Muscle of leg (tissue), 11 donors: Measurements from ENCODE around the gene BAG5. TPM values are rescaled to one million over a fixed set of nuclear protein-coding genes. Genes with fewer than 3 reads are reported as not detected.

Source experiments
- DNase-seq: peaks from one replicate; pipeline ENCODE4 v3.0.0; 2013
- H3K27ac ChIP-seq: one replicate; pipeline ENCODE4 v1.5.1; 2013; ENCODE audit warnings: mild to moderate bottlenecking, low read length, control low read depth
- H3K27me3 ChIP-seq: one replicate; pipeline ENCODE4 v1.6.1; 2013; ENCODE audit warnings: low read length; ENCODE audit not compliant: control insufficient read depth, insufficient read depth
- H3K36me3 ChIP-seq: one replicate; pipeline ENCODE4 v1.6.1; 2013; ENCODE audit warnings: low read length; ENCODE audit not compliant: control insufficient read depth, insufficient read depth
- H3K4me1 ChIP-seq: one replicate; pipeline ENCODE4 v1.6.1; 2013; ENCODE audit warnings: low read length; ENCODE audit not compliant: control insufficient read depth, insufficient read depth
- H3K4me3 ChIP-seq: one replicate; pipeline ENCODE4 v1.5.1; 2013; ENCODE audit warnings: low read length, control low read depth
- H3K9me3 ChIP-seq: replicated peaks from 2 replicates; pipeline ENCODE4 v1.6.1; 2013; ENCODE audit warnings: low read depth, low read length; ENCODE audit not compliant: control insufficient read depth
- WGBS: methylation state at CpG from one replicate; pipeline ENCODE4 v1.1.5; 2013; ENCODE audit warnings: missing lambda C conversion rate; ENCODE audit not compliant: insufficient coverage; 5-methylcytosine and 5-hydroxymethylcytosine counted together
- polyA plus RNA-seq, 8 donors: library from polyadenylated mRNA; unstranded; fragments of 120-200 nt; gene quantifications; one replicate each; pipeline versions ENCODE4 v1.2.1 to v1.2.3, GENCODE V29; 2013; ENCODE audit warnings: inconsistent platforms in 1 of 8, low replicate concordance in 1 of 8; ENCODE audit not compliant: insufficient read length in 8 of 8, insufficient read depth in 1 of 8
- total RNA-seq: library from RNA; stranded (reverse); fragments of 120-200 nt; gene quantifications from one replicate; pipeline ENCODE4 v1.2.4, GENCODE V29; 2013

The BAG5 gene
- total and polyA plus RNA-seq, 9 donors, result 14.3 to 23.3 (median 19.7) TPM

- peaks cover 25% of the 10 kb centered on the region for H3K4me1 ChIP-seq
- peaks cover 16% of the 10 kb centered on the region for H3K36me3 ChIP-seq
- 59% methylated on average over 7 of the region's 11 CpGs for WGBS
- H3K27me3 ChIP-seq, result no peaks in the 10 kb centered on the region
- H3K27ac ChIP-seq, result peak overlapping the region; percentile 65
- DNase-seq, result peak; percentile 55
- no peak overlapping the region for H3K4me3 ChIP-seq
- no peaks in the 10 kb centered on the region for H3K9me3 ChIP-seq
Observed at GRCh38 chr14:103594265-103594664, 31.8 kb upstream of the BAG5 start.

- Histone ChIP-seq H3K27ac (peak overlapping the region; percentile 65), H3K27me3 (no peaks in the 10 kb centered on the region), H3K36me3 (peaks cover 23% of the 10 kb centered on the region), H3K4me1 (peaks cover 25% of the 10 kb centered on the region), H3K4me3 (no peak overlapping the region), H3K9me3 (no peaks in the 10 kb centered on the region)
- 74% methylated on average over 4 of the region's 6 CpGs for WGBS
- DNase-seq, result peak; percentile 46
Observed at GRCh38 chr14:103593577-103593976, 31.1 kb upstream of the BAG5 start.

- 97% methylated on average over 4 of the region's 11 CpGs for WGBS
Observed at GRCh38 chr14:103584326-103584915, 22.0 kb upstream of the BAG5 start.

DNA sequence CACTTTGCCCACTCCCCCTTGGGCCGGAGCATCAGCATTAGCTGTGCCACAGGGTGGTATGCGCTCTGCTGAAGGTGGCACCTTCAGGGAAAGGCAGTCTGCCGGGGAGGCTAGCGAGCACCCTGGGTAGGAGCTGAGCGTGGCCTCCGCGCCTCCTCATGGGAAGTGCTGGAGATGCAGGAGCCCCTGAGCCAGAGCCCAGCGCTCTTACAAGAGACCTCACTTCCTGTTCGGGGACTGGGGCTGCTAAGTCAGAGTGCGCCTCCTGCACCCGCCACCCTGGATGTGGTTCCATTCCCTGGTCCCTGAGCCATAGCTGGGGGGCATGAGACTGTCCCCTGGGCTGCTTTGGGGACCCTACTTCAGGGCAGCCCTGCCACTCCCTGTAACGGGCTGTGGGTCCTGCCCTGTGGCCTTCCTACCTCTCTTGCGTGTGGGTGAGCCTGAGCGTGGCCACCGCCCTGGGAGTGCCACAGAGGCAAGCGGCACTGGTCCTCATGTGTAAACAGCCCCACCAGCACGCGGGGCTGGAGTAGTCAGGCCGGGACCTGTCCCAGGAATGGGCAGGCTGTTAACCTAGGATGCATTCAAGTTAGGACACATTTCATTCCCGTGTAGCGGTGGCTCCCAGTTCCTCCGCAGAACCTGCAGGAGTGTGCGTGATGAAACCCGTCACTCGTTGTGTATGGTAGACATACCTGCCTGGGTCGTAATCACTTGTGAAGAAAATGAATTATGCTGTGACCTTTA, 19.7 kb upstream of the BAG5 start:
- Histone ChIP-seq H3K36me3 (peaks cover 33% of the 10 kb centered on the region), H3K4me1 (peaks cover 2% of the 10 kb centered on the region), H3K27me3 (no peaks in the 10 kb centered on the region), H3K27ac (no peak overlapping the region), H3K9me3 (no peaks in the 10 kb centered on the region), H3K4me3 (no peak overlapping the region)
- no peak for DNase-seq
- 88% methylated on average over 22 of the region's 26 CpGs for WGBS

More at GRCh38 chr14:103584326-103584915, 22.0 kb upstream of the BAG5 start:
- H3K27ac ChIP-seq, result no peak overlapping the region
- H3K4me1 ChIP-seq, result no peaks in the 10 kb centered on the region
- H3K36me3 ChIP-seq, result peaks cover 30% of the 10 kb centered on the region
- no peaks in the 10 kb centered on the region for H3K9me3 ChIP-seq
- no peaks in the 10 kb centered on the region for H3K27me3 ChIP-seq
- no peak overlapping the region for H3K4me3 ChIP-seq
- no peak for DNase-seq

GRCh38 chr14:103581206-103581605, 18.7 kb upstream of the BAG5 start:
- Histone ChIP-seq H3K4me3 (no peak overlapping the region), H3K36me3 (peaks cover 33% of the 10 kb centered on the region), H3K27ac (no peak overlapping the region), H3K27me3 (no peaks in the 10 kb centered on the region), H3K4me1 (peaks cover 11% of the 10 kb centered on the region), H3K9me3 (no peaks in the 10 kb centered on the region)
- WGBS, result 90% methylated on average over 7 of the region's 11 CpGs
- DNase-seq, result no peak

- H3K9me3 ChIP-seq, result no peaks in the 10 kb centered on the region
- no peak overlapping the region for H3K4me3 ChIP-seq
- H3K27me3 ChIP-seq, result no peaks in the 10 kb centered on the region
- 96% methylated on average over 10 of the region's 12 CpGs for WGBS
- H3K36me3 ChIP-seq, result peaks cover 42% of the 10 kb centered on the region
- no peak overlapping the region for H3K27ac ChIP-seq
- H3K4me1 ChIP-seq, result peaks cover 11% of the 10 kb centered on the region
- no peak for DNase-seq
Observed at GRCh38 chr14:103578401-103579075, 16.1 kb upstream of the BAG5 start.

GRCh38 chr14:103576371-103577024, 14.0 kb upstream of the BAG5 start:
- 19% methylated on average over 7 of the region's 9 CpGs for WGBS
- H3K9me3 ChIP-seq, result no peaks in the 10 kb centered on the region
- H3K36me3 ChIP-seq, result peaks cover 38% of the 10 kb centered on the region
- H3K4me3 ChIP-seq, result no peak overlapping the region
- peak; percentile 87 for DNase-seq
- peaks cover 11% of the 10 kb centered on the region for H3K4me1 ChIP-seq
- H3K27me3 ChIP-seq, result no peaks in the 10 kb centered on the region
- H3K27ac ChIP-seq, result peak overlapping the region; percentile 44

DNA sequence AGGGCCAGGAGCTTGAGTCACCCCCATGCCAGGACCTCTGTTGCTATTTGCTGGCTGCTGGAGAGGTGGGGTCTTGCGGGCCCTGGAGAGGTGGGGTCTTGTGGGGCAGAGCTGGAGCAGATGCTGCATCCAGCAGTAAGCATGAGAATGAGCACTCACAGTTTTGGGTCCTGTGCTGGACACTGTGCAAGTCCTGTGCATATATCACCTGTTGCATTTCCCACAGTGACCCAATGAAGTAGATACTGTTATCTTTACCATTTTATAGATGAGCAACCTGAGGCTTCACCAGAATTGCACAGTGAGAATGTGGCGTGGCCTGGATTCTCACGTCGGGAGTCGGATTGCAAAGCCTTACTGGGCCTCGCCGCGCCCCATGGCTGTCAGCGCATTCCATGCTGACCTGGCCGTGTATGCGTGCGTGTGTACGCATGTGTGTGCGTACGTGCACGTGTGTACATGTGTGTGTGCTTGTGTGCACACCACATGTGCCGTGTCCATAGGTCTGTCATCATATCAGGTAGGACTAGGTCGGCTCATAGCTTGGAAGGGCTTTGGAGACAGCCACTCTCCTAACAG, 12.3 kb upstream of the BAG5 start:
- H3K36me3 ChIP-seq, result peaks cover 36% of the 10 kb centered on the region
- 96% methylated on average over 12 of the region's 18 CpGs for WGBS
- DNase-seq, result no peak
- no peaks in the 10 kb centered on the region for H3K9me3 ChIP-seq
- H3K4me3 ChIP-seq, result no peak overlapping the region
- no peak overlapping the region for H3K27ac ChIP-seq
- peaks cover 11% of the 10 kb centered on the region for H3K4me1 ChIP-seq
- H3K27me3 ChIP-seq, result no peaks in the 10 kb centered on the region

DNA sequence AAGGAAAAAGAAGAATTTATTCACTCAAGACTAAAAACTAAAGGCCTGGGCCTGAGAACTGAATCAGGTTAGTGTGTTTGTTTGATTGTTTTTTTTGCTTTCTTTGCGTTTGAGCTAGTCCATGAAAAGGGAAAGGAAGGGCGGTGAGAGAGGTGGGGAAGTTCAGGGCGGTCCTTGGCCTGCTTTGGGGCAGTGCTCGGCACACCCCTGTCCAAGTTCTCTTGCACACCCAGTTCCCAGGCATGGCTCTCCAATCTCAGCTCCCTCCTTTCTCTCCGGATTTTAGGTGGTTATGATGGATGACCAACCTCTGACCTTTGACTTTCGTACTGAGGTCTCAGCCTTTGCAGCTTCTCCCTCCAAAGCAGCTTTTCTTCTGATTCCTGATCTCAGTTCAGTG, 11.6 kb upstream of the BAG5 start:
- Histone ChIP-seq H3K36me3 (peaks cover 38% of the 10 kb centered on the region), H3K27me3 (no peaks in the 10 kb centered on the region), H3K4me1 (peaks cover 11% of the 10 kb centered on the region), H3K9me3 (no peaks in the 10 kb centered on the region), H3K27ac (no peak overlapping the region), H3K4me3 (no peak overlapping the region)
- DNase-seq, result no peak
- WGBS, result 43% methylated on average over 1 of the region's 6 CpGs
